Skin epidermis (tissue), 12 donors: Measurements from ENCODE around the gene SRRM3.
A peak's percentile ranks its signal among the peaks of the same experiment; 100 is the strongest.
"Not testable (repeated sequence)": the region's sequence is repeated elsewhere in the genome, so short reads cannot be mapped to it uniquely, and the experiment has no call there.

Experiments
- H3K27ac ChIP-seq, 21 experiments: fragments of 200-600 bp; sonication (generic) in 11 of 21; one replicate each; pipeline ENCODE4 v1.5.0; 2020; ENCODE audit warnings: mild to moderate bottlenecking in 3 of 21, inconsistent platforms in 2 of 21, moderate library complexity in 2 of 21
- H3K4me3 ChIP-seq, 7 experiments: fragments of 200-600 bp; sonication (generic) in 2 of 7; one replicate each; pipeline ENCODE4 v1.5.0; 2020; ENCODE audit warnings: inconsistent platforms in 2 of 7, mild to moderate bottlenecking in 2 of 7, moderate library complexity in 1 of 7

SRRM3 gene

GRCh38 chr7:76201732-76202665 lies at the start of gene SRRM3:
TSS of gene SRRM3 (plus strand) at chr7:76201896. CDS start at chr7:76235067, 33,171 bp downstream.
- H3K4me3 ChIP-seq: no peak within 1 kb of the TSS

GRCh38 chr7:76151932-76152331 lies 49.8 kb upstream of the SRRM3 start:
- Histone ChIP-seq H3K4me3 (no peak overlapping the region), H3K27ac (no peak overlapping the region)

More at GRCh38 chr7:76201732-76202665, at the start of gene SRRM3:
- H3K27ac ChIP-seq: no peak within 1 kb of the TSS

GRCh38 chr7:76153571-76154230 lies 48.0 kb upstream of the SRRM3 start:
- H3K27ac ChIP-seq: not testable (repeated sequence)

GRCh38 chr7:76155938-76156337 lies 45.8 kb upstream of the SRRM3 start:
- Histone ChIP-seq H3K4me3 (no peak overlapping the region), H3K27ac (no peak overlapping the region)

More at GRCh38 chr7:76153571-76154230, 48.0 kb upstream of the SRRM3 start:
- H3K4me3 ChIP-seq: not testable (repeated sequence)

GRCh38 chr7:76156992-76157685 lies 44.6 kb upstream of the SRRM3 start:
- H3K27ac ChIP-seq: peak overlapping the region in 1 of 21 experiments; percentile 3
- H3K4me3 ChIP-seq: not testable (repeated sequence)

GRCh38 chr7:76158416-76158815 lies 43.3 kb upstream of the SRRM3 start:
- not testable (repeated sequence) for H3K4me3 ChIP-seq, H3K27ac ChIP-seq

GRCh38 chr7:76162416-76163170 lies 39.1 kb upstream of the SRRM3 start:
- peak overlapping the region in 6 of 21 experiments; percentile 36 to 72 (median 58) for H3K27ac ChIP-seq
- not testable (repeated sequence) for H3K4me3 ChIP-seq

- H3K27ac ChIP-seq: peak overlapping the region in 4 of 21 experiments; percentile 36 to 72 (median 57)
- not testable (repeated sequence) for H3K4me3 ChIP-seq
These were observed 37.9 kb upstream of the SRRM3 start for GRCh38 chr7:76163812-76164211.

- peak overlapping the region in 2 of 21 experiments; percentile 83 to 91 for H3K27ac ChIP-seq
These were observed 36.4 kb upstream of the SRRM3 start for GRCh38 chr7:76165106-76165972.

GRCh38 chr7:76165973-76166403 lies 35.7 kb upstream of the SRRM3 start:
- peak overlapping the region; percentile 54 to 70 (median 67) for H3K4me3 ChIP-seq
- peak overlapping the region in 20 of 21 experiments; percentile 48 to 91 (median 80) for H3K27ac ChIP-seq

More at GRCh38 chr7:76165106-76165972, 36.4 kb upstream of the SRRM3 start:
- no peak overlapping the region for H3K4me3 ChIP-seq

- H3K4me3 ChIP-seq: peak overlapping the region; percentile 54 to 70 (median 67)
These were observed 35.1 kb upstream of the SRRM3 start for GRCh38 chr7:76166404-76167255.

GRCh38 chr7:76173566-76174205 lies 28.0 kb upstream of the SRRM3 start:
- H3K4me3 ChIP-seq: no peak overlapping the region
- no peak overlapping the region for H3K27ac ChIP-seq

More at GRCh38 chr7:76166404-76167255, 35.1 kb upstream of the SRRM3 start:
- H3K27ac ChIP-seq: peak overlapping the region in 20 of 21 experiments; percentile 48 to 91 (median 80)

GRCh38 chr7:76176951-76177350 lies 24.7 kb upstream of the SRRM3 start:
- H3K4me3 ChIP-seq, H3K27ac ChIP-seq: not testable (repeated sequence)

- Histone ChIP-seq H3K4me3 (no peak overlapping the region), H3K27ac (no peak overlapping the region)
These were observed 22.0 kb upstream of the SRRM3 start for GRCh38 chr7:76179686-76180085.

- no peak overlapping the region for H3K27ac ChIP-seq
- no peak overlapping the region for H3K4me3 ChIP-seq
These were observed 19.3 kb upstream of the SRRM3 start for GRCh38 chr7:76182225-76182960.
